ENCODE data around the gene SLC16A13.

DNA sequence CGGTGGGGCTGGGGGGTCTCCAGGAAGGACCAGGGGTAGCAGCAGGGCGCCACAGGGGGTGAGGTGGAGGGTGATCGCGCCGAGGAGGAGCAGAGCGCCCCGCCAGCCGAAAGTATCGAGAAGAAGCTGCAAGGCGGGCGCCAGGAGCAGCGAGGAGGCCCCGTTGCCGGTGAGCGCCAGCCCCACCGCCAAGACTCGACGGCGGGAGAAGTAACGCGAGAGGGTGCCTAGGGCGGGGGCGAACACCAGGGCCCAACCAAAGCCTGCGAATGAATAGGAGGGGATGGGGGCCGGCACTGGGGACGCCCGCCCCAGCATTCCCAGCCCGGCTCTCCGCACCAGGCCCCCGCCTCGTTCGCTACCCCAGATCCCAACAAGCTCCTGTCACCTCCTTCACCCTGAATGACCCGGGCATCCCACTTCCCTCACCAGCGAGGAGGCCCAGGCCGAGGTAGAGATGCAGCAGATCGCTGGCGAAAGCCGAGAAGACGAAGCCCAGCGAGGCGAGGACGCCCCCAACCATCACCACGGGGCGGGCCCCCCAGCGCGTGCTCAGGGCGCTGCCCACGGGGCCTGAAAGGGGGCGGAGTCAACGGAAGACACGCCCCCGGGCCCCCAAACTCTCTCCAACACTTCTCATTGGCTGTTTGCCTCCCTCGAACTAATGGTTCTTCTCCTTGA lies 6.8 kb downstream of the SLC16A13 start:
- no peak for TF ChIP-seq POLR2AphosphoS5 (IDR thresholded peaks at IDR 0.05)
- TF ChIP-seq, protein P1, sequence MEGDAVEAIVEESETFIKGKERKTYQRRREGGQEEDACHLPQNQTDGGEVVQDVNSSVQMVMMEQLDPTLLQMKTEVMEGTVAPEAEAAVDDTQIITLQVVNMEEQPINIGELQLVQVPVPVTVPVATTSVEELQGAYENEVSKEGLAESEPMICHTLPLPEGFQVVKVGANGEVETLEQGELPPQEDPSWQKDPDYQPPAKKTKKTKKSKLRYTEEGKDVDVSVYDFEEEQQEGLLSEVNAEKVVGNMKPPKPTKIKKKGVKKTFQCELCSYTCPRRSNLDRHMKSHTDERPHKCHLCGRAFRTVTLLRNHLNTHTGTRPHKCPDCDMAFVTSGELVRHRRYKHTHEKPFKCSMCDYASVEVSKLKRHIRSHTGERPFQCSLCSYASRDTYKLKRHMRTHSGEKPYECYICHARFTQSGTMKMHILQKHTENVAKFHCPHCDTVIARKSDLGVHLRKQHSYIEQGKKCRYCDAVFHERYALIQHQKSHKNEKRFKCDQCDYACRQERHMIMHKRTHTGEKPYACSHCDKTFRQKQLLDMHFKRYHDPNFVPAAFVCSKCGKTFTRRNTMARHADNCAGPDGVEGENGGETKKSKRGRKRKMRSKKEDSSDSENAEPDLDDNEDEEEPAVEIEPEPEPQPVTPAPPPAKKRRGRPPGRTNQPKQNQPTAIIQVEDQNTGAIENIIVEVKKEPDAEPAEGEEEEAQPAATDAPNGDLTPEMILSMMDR (IDR thresholded peaks at IDR 0.05): no peak
- TF ChIP-seq POLR2A (IDR thresholded peaks at IDR 0.05): no peak
- no peak for TF ChIP-seq EP300 (IDR thresholded peaks at IDR 0.05)

Data from gastroesophageal sphincter (tissue), 3 donors.